ENCODE data around the gene GFER. TPM values are rescaled to one million over a fixed set of nuclear protein-coding genes. Genes with fewer than 3 reads are reported as not detected.
"Not testable (repeated sequence)": the region's sequence is repeated elsewhere in the genome, so short reads cannot be mapped to it uniquely, and the experiment has no call there.

The GFER gene
- total RNA-seq, 1 donor from 2014 or later: 12.0 TPM

- DNase-seq (ENCODE audit: low spot score): no peak
Observed at GRCh38 chr16:2005646-2006045, 21.7 kb downstream of the GFER start.

- no peak for DNase-seq (ENCODE audit: low spot score)
Observed at GRCh38 chr16:2006317-2006716, 22.3 kb downstream of the GFER start.

DNA sequence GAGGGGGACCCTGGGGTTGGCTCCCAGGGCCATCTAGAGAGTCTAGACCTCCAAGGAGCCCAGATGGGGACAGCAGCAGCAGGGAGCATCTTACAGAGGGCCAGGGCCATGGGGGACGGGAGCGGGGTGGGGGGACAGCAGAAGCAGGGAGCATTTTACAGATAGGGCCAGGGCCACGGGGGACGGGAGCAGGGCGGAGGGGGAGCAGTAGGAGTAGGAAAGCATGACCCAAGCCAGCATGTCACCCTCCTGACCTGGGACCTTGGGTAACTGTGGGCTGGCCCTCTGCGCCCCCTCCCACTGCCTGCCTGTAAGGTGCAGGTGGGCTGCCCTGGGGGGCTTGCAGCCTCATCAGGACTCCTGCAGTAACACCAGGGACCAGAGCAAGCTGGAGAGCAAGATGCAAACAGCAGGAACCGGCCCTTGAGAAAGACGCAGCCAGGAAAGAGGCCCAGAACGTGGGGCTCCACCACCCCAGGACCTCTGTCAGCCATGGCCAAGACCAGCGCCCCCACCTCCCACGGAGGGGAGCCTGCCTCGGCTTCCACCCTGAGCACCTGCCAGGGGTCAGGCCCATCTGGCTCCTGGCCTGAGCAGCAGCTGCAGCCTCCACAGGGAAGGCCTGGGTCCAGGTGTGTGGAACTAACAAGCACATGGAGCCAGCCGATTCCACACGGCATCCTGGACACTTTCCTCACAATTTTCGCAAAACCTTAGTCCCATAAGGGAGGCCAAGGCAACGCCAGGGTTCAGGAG lies 23.3 kb downstream of the GFER start:
- no peak for DNase-seq (ENCODE audit: low spot score)

DNA sequence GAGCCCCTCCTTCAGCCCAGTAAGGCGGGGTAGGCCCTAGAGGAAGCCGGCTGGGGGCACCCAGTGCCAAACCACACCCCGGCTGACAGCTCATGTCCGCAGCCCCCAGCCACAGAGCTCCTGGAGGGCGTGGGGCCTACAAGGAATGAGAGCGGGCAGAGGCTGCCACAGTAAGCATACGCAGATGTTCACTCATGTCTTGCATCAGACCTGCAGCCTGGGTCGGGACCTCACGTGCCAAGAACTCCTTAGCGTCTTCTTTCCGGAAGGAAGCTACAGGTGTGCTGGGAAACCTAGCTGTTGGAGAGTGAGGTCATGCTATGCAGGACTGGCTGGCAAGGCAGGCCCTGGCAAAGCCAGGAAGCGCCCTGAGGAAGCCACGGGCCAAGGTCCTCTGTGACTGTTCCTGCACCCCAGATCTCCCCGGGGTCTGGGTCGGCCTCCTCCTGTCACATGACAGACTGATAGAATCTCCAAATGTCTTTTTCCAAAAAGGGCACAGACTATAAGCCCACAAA lies 24.1 kb downstream of the GFER start:
- no peak for DNase-seq (ENCODE audit: low spot score)

GRCh38 chr16:2008631-2009163 lies 24.7 kb downstream of the GFER start:
- DNase-seq (ENCODE audit: low spot score): no peak

GRCh38 chr16:2009164-2009711 lies 25.2 kb downstream of the GFER start:
- no peak for DNase-seq (ENCODE audit: low spot score)

DNA sequence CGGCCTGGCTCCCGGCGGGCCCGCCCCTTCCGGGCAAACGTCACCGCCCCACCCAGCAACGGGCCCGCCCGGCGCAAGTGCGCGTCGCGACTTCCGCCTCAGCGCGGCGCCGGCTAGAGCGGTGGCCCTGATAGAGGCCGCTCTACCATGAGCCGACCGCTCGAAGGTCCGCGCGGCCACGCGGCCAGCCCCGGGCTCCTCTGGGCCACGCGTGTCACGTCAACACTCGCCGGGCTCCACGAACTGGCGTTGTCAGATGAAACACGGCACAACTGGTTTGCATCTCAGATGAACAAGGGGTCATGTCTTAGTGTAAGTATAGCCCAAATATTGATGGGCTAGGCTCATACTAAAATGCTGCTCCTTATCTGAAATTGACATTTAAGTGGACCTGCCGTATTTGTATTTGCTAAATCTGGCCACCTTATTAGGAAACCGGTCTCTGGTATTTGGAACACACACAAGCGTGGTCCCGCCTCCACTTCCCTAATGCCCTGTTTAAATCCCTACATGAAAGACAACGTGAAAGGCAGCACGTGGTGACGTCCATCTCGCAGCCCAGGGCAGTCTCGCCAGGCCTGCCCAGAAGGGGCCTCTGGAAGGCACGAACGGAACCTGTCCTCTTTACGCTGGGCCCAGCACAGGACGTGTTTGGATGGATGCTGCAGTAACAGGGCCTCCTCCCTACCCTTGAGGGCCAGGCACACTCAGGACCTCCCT lies 26.0 kb downstream of the GFER start, which contains the start of gene ZNF598:
Gene ZNF598 (minus strand): TSS at position 31 of the 720 bp plus-strand sequence.
- DNase-seq (ENCODE audit: low spot score): peak; percentile 88

- DNase-seq (ENCODE audit: low spot score): not testable (repeated sequence)
Observed at GRCh38 chr16:2011726-2012125, 27.7 kb downstream of the GFER start.

- no peak for DNase-seq (ENCODE audit: low spot score)
Observed at GRCh38 chr16:2013527-2013926, 29.5 kb downstream of the GFER start.

DNA sequence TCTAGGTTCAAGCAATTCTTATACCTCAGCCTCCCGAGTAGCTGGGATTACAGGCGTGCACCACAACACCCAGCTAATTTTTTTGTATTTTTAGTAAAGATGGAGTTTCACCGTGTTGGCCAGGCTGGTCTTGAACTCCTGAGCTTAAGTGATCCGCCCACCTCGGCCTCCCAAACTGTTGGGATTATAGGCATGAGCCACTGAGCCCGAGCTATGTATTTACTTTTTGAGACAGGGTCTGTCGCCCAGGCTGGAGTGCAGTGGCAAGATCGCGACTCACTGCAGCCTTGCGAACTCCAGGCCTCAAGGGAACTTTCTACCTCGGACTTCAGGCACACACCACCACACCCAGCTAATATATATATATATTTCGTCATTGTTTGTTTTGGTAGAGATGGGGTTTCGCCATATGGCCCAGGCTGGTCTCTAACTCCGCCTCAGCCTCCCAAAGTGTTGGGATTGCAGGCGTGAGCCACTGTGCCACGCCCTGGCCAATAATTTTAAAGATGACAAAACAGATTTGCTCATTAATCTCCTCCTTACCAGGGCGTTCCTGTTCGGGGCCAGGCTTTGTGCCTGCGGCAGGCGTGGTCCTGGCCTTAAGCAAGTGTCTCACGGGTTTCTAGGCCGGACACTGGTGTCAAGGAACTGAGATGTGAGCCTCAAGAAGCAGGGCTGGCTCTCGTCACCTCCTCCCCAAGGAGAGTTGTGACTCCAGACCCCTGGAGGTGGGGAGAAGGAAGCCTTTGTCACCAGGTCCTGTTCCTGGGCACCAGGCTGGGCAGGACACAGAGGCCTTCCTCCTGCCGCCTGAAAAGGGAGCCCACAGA lies 31.3 kb downstream of the GFER start:
- no peak for DNase-seq (ENCODE audit: low spot score)

DNA sequence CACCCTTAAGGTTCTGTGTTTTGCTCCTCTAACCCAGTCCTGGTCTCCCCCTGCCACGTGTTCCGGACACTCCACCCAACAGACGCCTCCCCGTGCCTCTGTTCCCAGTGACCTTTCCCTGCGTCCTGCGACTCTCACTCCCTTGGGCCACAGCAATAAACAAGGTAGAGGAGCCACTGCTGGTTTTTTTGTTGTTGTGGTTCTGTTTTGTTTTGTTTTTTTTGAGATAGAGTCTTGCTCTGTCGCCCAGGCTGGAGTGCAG lies 31.9 kb downstream of the GFER start:
- DNase-seq (ENCODE audit: low spot score): no peak

- DNase-seq (ENCODE audit: low spot score): no peak
Observed at GRCh38 chr16:2016407-2016922, 32.5 kb downstream of the GFER start.

- DNase-seq (ENCODE audit: low spot score): no peak
Observed at GRCh38 chr16:2019518-2019920, 35.5 kb downstream of the GFER start, which contains the start of gene NPW. Gene NPW (plus strand): TSS chr16:2019785.

DNA sequence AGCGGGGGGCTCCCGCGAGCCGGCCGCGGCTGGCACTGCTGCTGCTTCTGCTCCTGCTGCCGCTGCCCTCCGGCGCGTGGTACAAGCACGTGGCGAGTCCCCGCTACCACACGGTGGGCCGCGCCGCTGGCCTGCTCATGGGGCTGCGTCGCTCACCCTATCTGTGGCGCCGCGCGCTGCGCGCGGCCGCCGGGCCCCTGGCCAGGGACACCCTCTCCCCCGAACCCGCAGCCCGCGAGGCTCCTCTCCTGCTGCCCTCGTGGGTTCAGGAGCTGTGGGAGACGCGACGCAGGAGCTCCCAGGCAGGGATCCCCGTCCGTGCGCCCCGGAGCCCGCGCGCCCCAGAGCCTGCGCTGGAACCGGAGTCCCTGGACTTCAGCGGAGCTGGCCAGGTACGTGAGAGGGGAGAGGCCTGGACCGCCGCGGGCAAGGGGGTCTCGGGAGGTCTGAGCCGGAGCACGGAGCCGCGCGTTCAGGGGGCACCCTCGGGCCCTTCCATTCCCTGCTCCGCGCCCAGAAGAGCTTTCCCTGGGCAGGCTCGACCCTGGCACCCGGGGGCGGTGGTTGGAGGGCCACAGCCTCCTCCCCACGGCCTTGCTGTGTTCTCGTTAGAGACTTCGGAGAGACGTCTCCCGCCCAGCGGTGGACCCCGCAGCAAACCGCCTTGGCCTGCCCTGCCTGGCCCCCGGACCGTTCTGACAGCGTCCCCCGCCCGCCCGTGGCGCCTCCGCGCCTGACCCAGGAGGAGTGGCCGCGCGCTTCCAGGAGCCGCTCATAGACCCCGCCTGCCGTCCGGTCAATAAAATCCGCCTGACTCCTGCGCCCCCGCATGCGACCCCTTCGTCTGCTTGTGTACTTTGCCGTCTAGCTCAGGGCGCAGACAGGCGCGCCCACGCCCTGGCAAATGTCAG lies 36.2 kb downstream of the GFER start:
- no peak for DNase-seq (ENCODE audit: low spot score)

DNA sequence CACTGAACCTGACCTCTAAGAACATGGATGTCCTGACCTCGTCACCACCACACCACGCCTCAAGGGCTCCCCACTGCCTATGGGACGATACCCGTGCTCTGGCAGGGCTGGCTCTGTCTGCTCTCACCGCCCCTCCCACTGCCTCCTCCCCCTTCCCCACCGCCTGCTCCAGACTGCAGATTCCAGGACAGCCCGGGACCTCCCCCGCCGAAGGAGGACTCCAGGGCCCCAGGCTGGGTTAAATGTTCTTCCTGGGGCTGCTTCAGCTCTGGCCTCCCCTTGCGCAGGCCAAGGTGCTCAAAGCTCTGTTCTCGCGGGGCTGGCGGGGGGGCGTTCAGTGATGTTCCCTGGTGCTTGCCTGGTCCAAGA lies 38.7 kb downstream of the GFER start:
- peak; percentile 88 for DNase-seq (ENCODE audit: low spot score)

- peak; percentile 95 for DNase-seq (ENCODE audit: low spot score)
Observed at GRCh38 chr16:2023092-2024031, 39.4 kb downstream of the GFER start.

- no peak for DNase-seq (ENCODE audit: low spot score)
Observed at GRCh38 chr16:2024032-2024420, 40.0 kb downstream of the GFER start.

GRCh38 chr16:2025251-2025650 lies 41.3 kb downstream of the GFER start:
- DNase-seq (ENCODE audit: low spot score): no peak

DNA sequence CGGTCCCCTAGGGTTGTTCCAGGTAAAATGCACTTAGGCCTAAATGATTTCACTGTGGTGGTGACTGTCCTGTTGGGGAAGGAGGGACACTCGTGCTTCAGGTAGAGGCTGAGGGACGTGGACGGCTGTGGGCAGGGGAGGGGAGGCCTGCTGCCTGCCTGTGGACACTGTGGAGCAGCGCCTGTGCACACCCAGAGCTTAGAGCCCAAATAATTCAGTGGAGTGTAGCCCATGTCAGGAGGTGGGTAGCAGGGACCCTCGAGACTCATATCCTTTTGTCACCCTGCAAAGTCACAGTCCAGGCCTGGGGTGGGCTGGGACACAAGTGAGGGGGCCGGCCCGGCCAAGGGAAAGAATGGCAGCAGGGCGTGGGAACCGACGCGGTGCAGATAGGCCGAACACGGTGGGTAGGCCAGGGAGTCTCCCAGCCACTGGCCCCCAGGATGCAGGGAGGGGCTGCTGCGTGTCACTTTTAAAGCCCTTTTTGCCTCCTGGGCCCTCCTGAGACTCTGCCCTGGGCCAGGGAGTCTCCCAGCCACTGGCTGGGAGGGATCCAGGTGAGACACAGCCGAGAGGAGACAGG lies 42.0 kb downstream of the GFER start:
- no peak for DNase-seq (ENCODE audit: low spot score)
